Neuronal stem cell (in vitro differentiated cells): Measurements from ENCODE around the gene SREK1.
A peak's percentile ranks its signal among the peaks of the same experiment; 100 is the strongest.

Source experiments
- DNase-seq: peaks from one replicate; pipeline ENCODE4 v3.0.0-alpha.2; 2013; ENCODE audit warnings: low spot score
- H2AFZ ChIP-seq: one replicate; pipeline ENCODE4 v1.6.1; 2013; ENCODE audit warnings: mild to moderate bottlenecking, low read length, inconsistent platforms
- H2AK5ac ChIP-seq: 2 replicates; pipeline ENCODE4 v1.6.1; 2013; ENCODE audit warnings: low read depth, mild to moderate bottlenecking, inconsistent platforms, low read length, moderate library complexity, mixed read lengths
- H2BK120ac ChIP-seq: 2 replicates; pipeline ENCODE4 v1.6.1; 2013; ENCODE audit warnings: low read depth, mild to moderate bottlenecking, inconsistent platforms, low read length, moderate library complexity, mixed read lengths
- H2BK12ac ChIP-seq: one replicate; pipeline ENCODE4 v1.6.1; 2013; ENCODE audit warnings: low read length, inconsistent platforms
- H2BK15ac ChIP-seq: 2 replicates; pipeline ENCODE4 v1.6.1; 2013; ENCODE audit warnings: mild to moderate bottlenecking, low read length, inconsistent platforms, mixed read lengths
- H2BK5ac ChIP-seq: one replicate; pipeline ENCODE4 v1.6.1; 2013; ENCODE audit warnings: inconsistent platforms, mild to moderate bottlenecking, low read length, moderate library complexity
- H3K14ac ChIP-seq: one replicate; pipeline ENCODE4 v1.6.1; 2013; ENCODE audit warnings: low read length, inconsistent platforms
- H3K18ac ChIP-seq: 2 replicates; pipeline ENCODE4 v1.6.1; 2013; ENCODE audit warnings: low read length, inconsistent platforms
- H3K23ac ChIP-seq: 2 replicates; pipeline ENCODE4 v1.6.1; 2013; ENCODE audit warnings: low read depth, mild to moderate bottlenecking, mixed read lengths, low read length, inconsistent platforms; ENCODE audit not compliant: poor library complexity
- H3K27ac ChIP-seq: replicated peaks from 3 replicates; pipeline ENCODE4 v1.5.1; 2013; ENCODE audit warnings: low read length, inconsistent platforms
- H3K27me3 ChIP-seq, 3 experiments: 2 replicates each; pipeline ENCODE4 v1.6.1; 2013; ENCODE audit warnings: low read length in 3 of 3, mild to moderate bottlenecking in 2 of 3, inconsistent platforms in 1 of 3, low read depth in 1 of 3, mixed read lengths in 1 of 3, moderate library complexity in 1 of 3; ENCODE audit not compliant: control insufficient read depth in 3 of 3, insufficient read depth in 3 of 3
- H3K36me3 ChIP-seq, 2 donors: replicated peaks in 1 of 2; 2 replicates each; pipeline ENCODE4 v1.6.1; 2013; ENCODE audit warnings: low read length in 2 of 2; ENCODE audit not compliant: control insufficient read depth in 2 of 2, insufficient read depth in 2 of 2
- H3K4ac ChIP-seq: 2 replicates; pipeline ENCODE4 v1.6.1; 2013; ENCODE audit warnings: inconsistent platforms, mild to moderate bottlenecking, low read length, moderate library complexity
- H3K4me1 ChIP-seq, 2 donors: 1 replicate in 1 of 2; 2 replicates in 1 of 2; pipeline ENCODE4 v1.6.1; 2013; ENCODE audit warnings: low read length in 2 of 2, low read depth in 1 of 2; ENCODE audit not compliant: control insufficient read depth in 2 of 2, insufficient read depth in 1 of 2
- H3K4me2 ChIP-seq: one replicate; pipeline ENCODE4 v1.6.1; 2013; ENCODE audit warnings: mild to moderate bottlenecking, low read length, inconsistent platforms; ENCODE audit not compliant: insufficient read depth, poor library complexity, severe bottlenecking
- H3K4me3 ChIP-seq, 2 donors: 2 replicates each; pipeline ENCODE4 v1.5.1; 2013; ENCODE audit warnings: low read length in 2 of 2, mild to moderate bottlenecking in 2 of 2, inconsistent platforms in 1 of 2, moderate library complexity in 1 of 2
- H3K79me1 ChIP-seq: one replicate; pipeline ENCODE4 v1.6.1; 2013; ENCODE audit warnings: low read depth, mild to moderate bottlenecking, inconsistent platforms, low read length, moderate library complexity
- H3K9ac ChIP-seq: one replicate; pipeline ENCODE4 v1.6.1; 2013; ENCODE audit warnings: mild to moderate bottlenecking, low read depth, low read length, inconsistent platforms; ENCODE audit not compliant: poor library complexity
- H3K9me3 ChIP-seq, 2 donors: replicated peaks in 1 of 2; 2 replicates each; pipeline versions ENCODE3 to v1.6.1; 2013; ENCODE audit warnings: low read length in 2 of 2, mild to moderate bottlenecking in 2 of 2, inconsistent platforms in 1 of 2, low read depth in 1 of 2, mixed read lengths in 1 of 2, moderate library complexity in 1 of 2; ENCODE audit not compliant: control insufficient read depth in 2 of 2, insufficient read depth in 1 of 2
- H4K8ac ChIP-seq: one replicate; pipeline ENCODE4 v1.6.1; 2013; ENCODE audit warnings: low read depth, mild to moderate bottlenecking, inconsistent platforms, low read length, moderate library complexity
- H4K91ac ChIP-seq: one replicate; pipeline ENCODE4 v1.6.1; 2013; ENCODE audit warnings: low read length, low read depth, mild to moderate bottlenecking, inconsistent platforms; ENCODE audit not compliant: poor library complexity
- WGBS, 2 donors: extraction: QIAGEN DNeasy Blood & Tissue Kit; methylation state at CpG; one replicate each; pipeline ENCODE4 v1.1.7; 2013; ENCODE audit warnings: missing lambda C conversion rate in 2 of 2, mixed read lengths in 1 of 2; ENCODE audit not compliant: insufficient read length in 2 of 2, insufficient replicate concordance in 1 of 2; ENCODE audit errors: extremely low coverage in 2 of 2; 5-methylcytosine and 5-hydroxymethylcytosine counted together

The SREK1 gene

DNA sequence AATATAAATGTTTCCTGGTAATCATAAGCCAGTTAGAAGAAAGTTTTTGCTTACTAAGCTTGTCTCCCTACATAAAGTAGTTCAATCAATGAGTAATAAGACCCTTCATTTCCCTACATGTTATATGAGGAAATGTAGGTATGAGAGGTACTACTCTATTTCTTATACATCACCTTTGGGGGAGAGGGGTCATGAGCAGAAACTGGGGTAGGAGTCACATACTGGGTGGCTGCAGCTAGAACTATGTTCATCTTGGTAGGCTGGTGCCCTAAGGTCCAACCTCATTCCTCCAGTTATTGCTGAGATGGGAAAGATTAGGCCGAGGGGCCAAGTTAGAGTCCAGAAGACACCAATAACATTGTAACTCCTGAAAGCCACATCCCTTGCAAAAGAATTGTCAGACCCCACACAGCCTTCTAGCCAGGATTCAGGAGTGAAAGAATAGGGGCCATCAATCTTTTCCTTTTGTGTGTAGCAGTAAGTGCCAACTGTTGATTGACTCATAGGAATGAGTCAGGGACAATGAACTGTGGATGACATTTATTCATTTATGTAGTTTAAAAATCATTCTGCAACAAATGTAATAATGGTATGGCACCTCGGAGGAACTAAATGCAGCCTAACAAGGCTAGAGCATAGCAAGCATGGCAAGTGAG is 21.6 kb upstream of the SREK1 start:
- H2BK15ac ChIP-seq: no peak overlapping the region
- no peak for DNase-seq
- H2AK5ac ChIP-seq: no peak overlapping the region
- WGBS, 2 donors: no CpG with 5 or more reads among the region's 2 CpGs
- H2BK12ac ChIP-seq: no peak overlapping the region
- H4K8ac ChIP-seq: no peak overlapping the region
- no peak overlapping the region for H3K14ac ChIP-seq
- H3K23ac ChIP-seq: no peak overlapping the region
- no peak overlapping the region for H3K9ac ChIP-seq
- no peaks in the 10 kb centered on the region for H3K4me1 ChIP-seq
- H3K9me3 ChIP-seq: no peaks in the 10 kb centered on the region
- no peak overlapping the region for H3K27ac ChIP-seq
- H3K4me2 ChIP-seq: no peak overlapping the region
- H2BK120ac ChIP-seq: no peak overlapping the region
- no peak overlapping the region for H3K4ac ChIP-seq
- H3K36me3 ChIP-seq: no peaks in the 10 kb centered on the region
- no peak overlapping the region for H4K91ac ChIP-seq
- no peak overlapping the region for H3K4me3 ChIP-seq
- H3K27me3 ChIP-seq: no peaks in the 10 kb centered on the region
- H2BK5ac ChIP-seq: no peak overlapping the region
- no peak overlapping the region for H3K18ac ChIP-seq
- no peaks in the 10 kb centered on the region for H3K79me1 ChIP-seq
- H2AFZ ChIP-seq: no peak overlapping the region

DNA sequence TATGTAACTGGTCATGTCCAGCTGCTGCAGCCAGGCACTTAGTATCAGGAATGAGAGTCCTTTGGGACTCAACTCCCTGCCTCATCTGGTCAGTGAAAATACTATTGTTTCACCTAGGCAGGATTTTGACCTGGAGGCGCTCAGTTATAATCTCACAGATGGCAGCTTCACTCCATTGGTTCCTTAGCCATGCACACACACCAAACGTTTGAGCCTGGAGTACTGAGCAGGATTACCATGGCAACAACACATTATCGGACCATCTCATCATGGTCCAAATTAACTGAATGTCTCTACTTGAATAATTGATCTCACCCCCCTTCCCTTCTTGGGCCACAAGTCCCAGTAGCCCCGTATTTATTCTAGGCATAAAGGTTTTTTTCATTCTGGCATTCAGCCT is 15.0 kb upstream of the SREK1 start:
- H3K27me3 ChIP-seq: no peaks in the 10 kb centered on the region
- H3K9ac ChIP-seq: no peak overlapping the region
- H3K14ac ChIP-seq: no peak overlapping the region
- H3K4me3 ChIP-seq: no peak overlapping the region
- H2BK15ac ChIP-seq: no peak overlapping the region
- no peaks in the 10 kb centered on the region for H3K79me1 ChIP-seq
- no peak overlapping the region for H3K23ac ChIP-seq
- no peaks in the 10 kb centered on the region for H3K9me3 ChIP-seq
- peak overlapping the region; percentile 32 for H2AFZ ChIP-seq
- DNase-seq: no peak
- no peaks in the 10 kb centered on the region for H3K4me1 ChIP-seq
- no peak overlapping the region for H2BK5ac ChIP-seq
- peak overlapping the region; percentile 23 for H3K4ac ChIP-seq
- H3K4me2 ChIP-seq: no peak overlapping the region
- WGBS, 2 donors: no CpG with 5 or more reads among the region's 4 CpGs
- no peak overlapping the region for H4K8ac ChIP-seq
- no peak overlapping the region for H3K27ac ChIP-seq
- no peaks in the 10 kb centered on the region for H3K36me3 ChIP-seq
- H2BK12ac ChIP-seq: no peak overlapping the region
- H2AK5ac ChIP-seq: no peak overlapping the region
- no peak overlapping the region for H2BK120ac ChIP-seq
- H3K18ac ChIP-seq: no peak overlapping the region
- no peak overlapping the region for H4K91ac ChIP-seq

DNA sequence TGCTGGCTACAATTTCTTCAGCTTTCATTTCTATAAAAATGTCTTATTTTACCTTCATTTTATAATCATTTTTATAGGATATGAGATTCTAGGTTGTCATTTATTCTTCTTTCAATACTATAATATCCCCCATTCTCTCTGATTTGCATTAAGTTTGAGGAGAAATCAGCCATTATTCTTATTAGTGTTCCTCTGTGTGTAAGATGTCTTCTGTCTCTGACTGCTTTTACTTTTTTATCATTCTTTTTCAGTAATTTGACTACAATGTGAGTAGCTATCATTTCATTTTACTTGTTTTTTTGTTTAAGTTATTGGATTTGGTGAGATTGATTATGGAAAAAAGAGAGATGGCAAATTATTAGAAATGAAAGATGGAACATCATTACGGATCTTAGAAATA is 13.6 kb upstream of the SREK1 start:
- H3K4me2 ChIP-seq: no peak overlapping the region
- H3K4ac ChIP-seq: no peak overlapping the region
- no peak overlapping the region for H2BK12ac ChIP-seq

DNA sequence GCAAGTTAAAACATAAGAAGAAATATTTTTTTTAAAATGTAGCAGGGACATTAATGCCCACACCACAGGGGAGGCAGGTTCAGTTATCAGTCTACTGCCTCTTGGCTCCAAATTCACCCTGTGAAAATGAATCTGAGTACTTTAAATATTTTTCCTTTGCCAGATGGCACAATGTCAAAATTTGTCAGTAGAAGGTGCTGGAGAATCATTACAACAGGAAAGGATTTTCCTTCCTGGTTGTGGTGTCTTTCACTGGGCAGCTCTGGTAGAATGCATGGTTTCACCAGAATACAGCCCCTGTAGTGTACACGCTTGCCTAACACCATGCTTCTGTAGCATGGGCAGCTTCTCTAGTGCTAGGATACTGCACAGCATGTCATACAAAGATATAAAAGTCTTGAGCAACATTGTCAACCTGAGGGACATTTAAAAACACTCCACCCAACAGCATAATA is 9.7 kb upstream of the SREK1 start:
- no peak overlapping the region for H2AK5ac ChIP-seq
- no peak overlapping the region for H2BK120ac ChIP-seq
- no peak overlapping the region for H3K18ac ChIP-seq
- no peak overlapping the region for H2BK12ac ChIP-seq
- H3K4me3 ChIP-seq: no peak overlapping the region
- no peak overlapping the region for H3K14ac ChIP-seq
- H3K4me2 ChIP-seq: no peak overlapping the region
- peaks cover 0 to 3% (median 0%) of the 10 kb centered on the region in 3 experiments for H3K27me3 ChIP-seq
- no peak overlapping the region for H4K91ac ChIP-seq
- H4K8ac ChIP-seq: no peak overlapping the region
- no peaks in the 10 kb centered on the region for H3K36me3 ChIP-seq
- H3K79me1 ChIP-seq: no peaks in the 10 kb centered on the region
- H2BK15ac ChIP-seq: no peak overlapping the region
- H2AFZ ChIP-seq: no peak overlapping the region
- no peak overlapping the region for H3K4ac ChIP-seq
- H2BK5ac ChIP-seq: no peak overlapping the region
- H3K9ac ChIP-seq: no peak overlapping the region
- no peaks in the 10 kb centered on the region for H3K4me1 ChIP-seq
- H3K23ac ChIP-seq: no peak overlapping the region
- no peaks in the 10 kb centered on the region for H3K9me3 ChIP-seq
- no peak for DNase-seq
- no CpG with 5 or more reads among the region's 1 CpG for WGBS, 2 donors
- H3K27ac ChIP-seq: no peak overlapping the region

More for the DNA sequence above, 13.6 kb upstream of the SREK1 start:
- no peaks in the 10 kb centered on the region for H3K36me3 ChIP-seq
- no peak overlapping the region for H3K27ac ChIP-seq
- no peak overlapping the region for H3K23ac ChIP-seq
- no peak overlapping the region for H4K8ac ChIP-seq
- H3K4me1 ChIP-seq: no peaks in the 10 kb centered on the region
- H3K4me3 ChIP-seq: no peak overlapping the region
- no peak overlapping the region for H2AK5ac ChIP-seq
- no peak overlapping the region for H3K14ac ChIP-seq
- no peak overlapping the region for H4K91ac ChIP-seq
- no peak overlapping the region for H2BK5ac ChIP-seq
- H3K9ac ChIP-seq: no peak overlapping the region
- H3K27me3 ChIP-seq: no peaks in the 10 kb centered on the region
- H3K79me1 ChIP-seq: no peaks in the 10 kb centered on the region
- H2BK15ac ChIP-seq: no peak overlapping the region
- WGBS, 2 donors: no CpG with 5 or more reads among the region's 1 CpG
- H2BK120ac ChIP-seq: no peak overlapping the region
- no peak overlapping the region for H2AFZ ChIP-seq
- H3K9me3 ChIP-seq: no peaks in the 10 kb centered on the region
- H3K18ac ChIP-seq: no peak overlapping the region
- DNase-seq: no peak
